Natural killer cell treated with Interleukin-12 subunit alpha and Interleukin-12 subunit beta and Interleukin-15 and Interleukin-18, amount 100 ng/mL, for 72 hours (primary cell): ENCODE results near the gene GRM4. TPM values are rescaled to one million over a fixed set of nuclear protein-coding genes. Genes with fewer than 3 reads are reported as not detected.

Experiments used
- ATAC-seq, 2 donors: fragments of 150-1000 bp; cut with Tn5 transposase in 1 of 2; sonication (Bioruptor Pico), chemical (Tn5 transposase) in 1 of 2; 2 replicates each; pipeline ENCODE4 v1.10.0; 2021
- DNase-seq: peaks from one replicate; pipeline ENCODE4 v3.0.0; 2022; ENCODE audit warnings: low spot score
- H3K27ac Mint-ChIP-seq, 2 donors: 1 replicate in 1 of 2; 2 replicates in 1 of 2; pipeline ENCODE4 v1.8.0; 2022; ENCODE audit warnings: mixed read lengths in 2 of 2, mild to moderate bottlenecking in 1 of 2, moderate library complexity in 1 of 2
- H3K27me3 Mint-ChIP-seq, 2 donors: 1 replicate in 1 of 2; 2 replicates in 1 of 2; pipeline ENCODE4 v1.8.0; 2022; ENCODE audit warnings: mixed read lengths in 2 of 2
- H3K36me3 Mint-ChIP-seq: one replicate; pipeline ENCODE4 v1.8.0; 2022; ENCODE audit warnings: mixed read lengths
- H3K4me1 Mint-ChIP-seq, 2 donors: 1 replicate in 1 of 2; 2 replicates in 1 of 2; pipeline ENCODE4 v1.8.0; 2022; ENCODE audit warnings: low read depth in 2 of 2, mixed read lengths in 2 of 2, mild to moderate bottlenecking in 1 of 2
- H3K4me3 Mint-ChIP-seq: one replicate; pipeline ENCODE4 v1.8.0; 2022; ENCODE audit warnings: mixed read lengths
- H3K9me3 Mint-ChIP-seq: 2 replicates; pipeline ENCODE4 v1.8.0; 2022; ENCODE audit warnings: mixed read lengths
- total RNA-seq, 2 donors: library from RNA; stranded (reverse); gene quantifications; one replicate each; pipeline ENCODE4 v1.2.3, GENCODE V29; 2022

The GRM4 gene
- total RNA-seq, 2 donors from 2014 or later, result not detected

DNA sequence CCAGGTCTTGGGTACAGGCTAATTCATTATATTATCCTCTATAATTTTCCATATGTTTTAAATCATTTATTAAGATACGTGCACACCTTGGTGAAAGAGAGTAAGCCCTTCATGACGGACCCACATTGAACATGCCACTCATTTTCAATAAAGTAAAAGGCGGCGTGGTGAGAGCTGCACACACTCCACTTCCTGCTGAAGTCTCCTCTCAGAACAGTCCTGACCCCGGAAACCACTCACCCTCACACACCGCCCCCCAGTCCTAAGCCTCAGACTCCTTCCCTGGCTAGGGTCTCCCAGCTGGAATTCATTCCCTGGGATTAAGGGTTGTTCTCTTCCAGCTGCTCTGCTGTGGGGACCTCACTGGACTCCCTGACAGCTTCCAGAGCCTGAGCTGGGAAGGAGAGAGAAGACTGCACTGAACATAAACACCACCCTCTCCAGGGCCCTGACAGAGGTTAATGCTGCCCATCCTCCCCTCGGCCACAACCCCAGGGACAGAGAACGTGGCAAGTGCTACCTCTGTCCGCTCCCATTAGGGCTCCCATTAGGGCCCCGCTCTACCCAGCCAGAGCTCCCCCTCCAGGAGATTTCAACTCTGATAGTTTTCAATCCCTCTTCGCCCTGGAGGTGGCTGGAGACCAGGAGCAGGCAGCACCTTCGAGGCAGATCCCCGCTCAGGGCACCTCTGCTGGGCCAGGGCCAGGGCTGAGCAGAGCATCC is 24.8 kb downstream of the GRM4 start:
- no peak overlapping the region for H3K27ac Mint-ChIP-seq
- H3K9me3 Mint-ChIP-seq, result no peaks in the 10 kb centered on the region
- H3K4me1 Mint-ChIP-seq, result no peaks in the 10 kb centered on the region
- DNase-seq (no peak), ATAC-seq (no peak)
- H3K4me3 Mint-ChIP-seq, result no peak overlapping the region
- peaks cover 4 to 15% of the 10 kb centered on the region in 2 donors for H3K27me3 Mint-ChIP-seq
- no peaks in the 10 kb centered on the region for H3K36me3 Mint-ChIP-seq

- Mint-ChIP-seq H3K4me3 (no peak overlapping the region), H3K4me1 (peaks cover 0 to 4% of the 10 kb centered on the region in 2 donors), H3K36me3 (no peaks in the 10 kb centered on the region), H3K9me3 (no peaks in the 10 kb centered on the region), H3K27ac (no peak overlapping the region), H3K27me3 (peaks cover 26 to 35% of the 10 kb centered on the region in 2 donors)
- no peak for DNase-seq
- no peak for ATAC-seq
These were observed 30.0 kb downstream of the GRM4 start for GRCh38 chr6:34115915-34116314.

- Mint-ChIP-seq H3K4me3 (no peak overlapping the region), H3K9me3 (no peaks in the 10 kb centered on the region)
These were observed 30.5 kb downstream of the GRM4 start for GRCh38 chr6:34115403-34115795.

GRCh38 chr6:34114695-34115402 is 31.0 kb downstream of the GRM4 start:
- no peaks in the 10 kb centered on the region for H3K36me3 Mint-ChIP-seq
- no peaks in the 10 kb centered on the region for H3K9me3 Mint-ChIP-seq
- no peak overlapping the region for H3K27ac Mint-ChIP-seq
- H3K4me1 Mint-ChIP-seq, result peaks cover 0 to 4% of the 10 kb centered on the region in 2 donors
- H3K27me3 Mint-ChIP-seq, result peaks cover 27 to 41% of the 10 kb centered on the region in 2 donors
- no peak for DNase-seq
- H3K4me3 Mint-ChIP-seq, result no peak overlapping the region
- ATAC-seq, result no peak

More at GRCh38 chr6:34115403-34115795, 30.5 kb downstream of the GRM4 start:
- Mint-ChIP-seq H3K4me1 (peaks cover 0 to 4% of the 10 kb centered on the region in 2 donors), H3K36me3 (no peaks in the 10 kb centered on the region), H3K27me3 (peaks cover 27 to 41% of the 10 kb centered on the region in 2 donors), H3K27ac (no peak overlapping the region)
- DNase-seq, result no peak
- ATAC-seq, result no peak

DNA sequence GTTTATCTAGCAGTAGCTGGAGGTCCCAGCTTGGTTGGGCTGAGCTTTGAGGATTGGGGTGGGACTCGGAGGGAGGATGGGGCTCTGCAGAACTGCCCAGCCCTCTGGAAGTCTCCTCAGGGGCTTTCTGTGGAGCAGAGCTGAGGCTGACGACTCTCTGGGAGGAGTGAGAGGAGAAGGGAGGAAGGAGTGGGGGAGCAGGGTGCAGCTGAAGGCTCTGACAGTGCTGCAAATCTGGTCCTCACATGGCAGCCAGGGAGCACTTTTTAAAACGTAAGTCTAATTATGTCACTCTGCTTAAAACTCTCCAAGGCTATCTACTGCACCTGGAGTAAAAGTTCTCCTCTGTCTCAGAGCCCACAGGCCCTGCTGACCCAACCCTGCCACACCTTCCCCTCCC is 32.4 kb downstream of the GRM4 start:
- Mint-ChIP-seq H3K4me1 (peaks cover 0 to 4% of the 10 kb centered on the region in 2 donors), H3K27me3 (peaks cover 31 to 41% of the 10 kb centered on the region in 2 donors), H3K9me3 (no peaks in the 10 kb centered on the region), H3K27ac (no peak overlapping the region), H3K36me3 (no peaks in the 10 kb centered on the region), H3K4me3 (no peak overlapping the region)
- no peak for ATAC-seq
- DNase-seq, result no peak

DNA sequence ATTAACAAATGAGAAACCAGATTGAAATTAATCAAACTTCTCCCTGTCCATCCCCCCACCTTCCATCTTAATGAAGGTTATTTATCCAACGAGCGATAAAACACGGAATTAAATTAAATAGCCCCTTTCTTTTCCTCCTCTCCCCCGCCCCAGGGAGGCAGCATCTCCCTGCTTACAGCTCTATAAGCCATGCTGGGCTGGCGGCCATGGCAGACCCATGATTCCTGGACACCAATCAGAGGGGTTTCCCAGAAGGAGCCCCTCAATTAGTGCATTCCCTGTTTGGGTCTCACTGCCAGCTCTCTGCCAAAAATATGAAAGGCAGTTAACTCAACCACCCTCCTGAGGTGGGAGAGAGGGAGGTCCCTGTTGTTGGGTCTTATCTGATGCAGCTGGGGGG is 33.8 kb downstream of the GRM4 start:
- Mint-ChIP-seq H3K27me3 (peaks cover 27 to 35% of the 10 kb centered on the region in 2 donors), H3K4me1 (peaks cover 0 to 4% of the 10 kb centered on the region in 2 donors), H3K36me3 (no peaks in the 10 kb centered on the region), H3K27ac (no peak overlapping the region), H3K4me3 (no peak overlapping the region), H3K9me3 (no peaks in the 10 kb centered on the region)
- DNase-seq (no peak), ATAC-seq (no peak)

- no peaks in the 10 kb centered on the region for H3K9me3 Mint-ChIP-seq
- ATAC-seq (no peak), DNase-seq (no peak)
- H3K27ac Mint-ChIP-seq, result no peak overlapping the region
- H3K4me3 Mint-ChIP-seq, result no peak overlapping the region
- no peaks in the 10 kb centered on the region for H3K36me3 Mint-ChIP-seq
- peaks cover 25 to 31% of the 10 kb centered on the region in 2 donors for H3K27me3 Mint-ChIP-seq
- peaks cover 0 to 4% of the 10 kb centered on the region in 2 donors for H3K4me1 Mint-ChIP-seq
These were observed 35.3 kb downstream of the GRM4 start for GRCh38 chr6:34110610-34111009.

DNA sequence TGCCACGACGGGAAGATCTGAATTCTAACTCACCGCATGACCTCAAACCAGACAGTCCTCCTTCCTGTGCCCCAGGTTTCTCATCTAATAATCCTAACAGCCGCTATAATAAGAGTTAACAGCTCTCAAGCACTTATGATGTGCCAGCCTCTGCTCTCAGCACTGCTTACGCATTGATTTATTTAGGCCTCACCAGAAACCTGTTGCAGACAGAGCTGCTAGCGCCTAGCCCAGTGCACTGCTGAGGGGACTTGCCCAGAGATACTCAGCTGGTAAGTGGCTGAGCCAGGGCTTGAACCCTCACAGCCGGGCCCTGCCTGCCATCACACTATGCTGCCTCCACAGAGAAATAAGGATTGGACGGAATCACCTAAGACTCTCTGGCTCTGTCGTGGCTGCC is 37.7 kb downstream of the GRM4 start:
- DNase-seq, result no peak
- no peak overlapping the region for H3K4me3 Mint-ChIP-seq
- H3K36me3 Mint-ChIP-seq, result no peaks in the 10 kb centered on the region
- ATAC-seq, result no peak
- no peaks in the 10 kb centered on the region for H3K4me1 Mint-ChIP-seq
- H3K9me3 Mint-ChIP-seq, result no peaks in the 10 kb centered on the region
- H3K27ac Mint-ChIP-seq, result no peak overlapping the region
- H3K27me3 Mint-ChIP-seq, result peaks cover 12 to 22% of the 10 kb centered on the region in 2 donors

DNA sequence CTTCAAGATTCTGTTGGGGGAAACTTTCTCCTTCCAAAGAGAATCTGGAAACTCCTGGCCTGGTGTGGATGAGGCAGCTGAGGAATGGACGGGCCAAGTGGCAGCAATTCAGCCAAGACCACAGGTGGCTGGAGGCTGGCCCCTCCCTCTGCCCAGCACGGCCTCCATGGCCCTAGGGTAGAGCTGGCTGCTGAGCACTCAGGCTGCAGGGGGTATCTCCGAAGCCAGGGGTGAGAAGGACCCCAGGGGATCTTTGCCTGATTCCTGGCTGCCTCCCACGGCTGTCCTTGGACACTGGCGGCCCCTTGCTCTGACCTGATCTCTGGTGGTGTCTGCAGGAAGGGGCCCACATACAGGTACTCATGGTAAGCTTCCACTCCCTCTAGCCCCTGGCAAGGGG is 39.0 kb downstream of the GRM4 start:
- Mint-ChIP-seq H3K27ac (no peak overlapping the region), H3K4me3 (no peak overlapping the region), H3K4me1 (no peaks in the 10 kb centered on the region), H3K27me3 (peaks cover 16 to 20% of the 10 kb centered on the region in 2 donors), H3K36me3 (no peaks in the 10 kb centered on the region), H3K9me3 (no peaks in the 10 kb centered on the region)
- ATAC-seq, result no peak
- DNase-seq, result no peak

DNA sequence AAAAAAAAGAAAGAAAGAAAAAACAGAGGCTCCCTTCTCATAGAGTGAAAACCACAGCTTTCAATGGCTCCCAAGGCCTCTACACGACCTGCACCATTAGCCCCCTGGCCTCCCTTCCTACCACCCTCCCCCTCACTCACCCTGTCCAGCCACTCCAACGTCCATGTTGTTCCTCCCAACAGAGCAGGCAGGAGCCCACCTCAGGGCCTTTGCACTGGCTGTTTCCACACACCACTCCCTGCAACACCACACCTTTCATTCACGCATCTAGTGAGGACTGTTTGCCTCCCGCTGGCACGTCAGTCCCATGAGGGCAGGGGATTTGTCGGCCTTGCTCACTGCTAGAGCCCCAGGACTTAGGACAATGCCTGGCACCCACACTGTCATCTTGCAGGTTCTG is 39.5 kb downstream of the GRM4 start:
- H3K4me1 Mint-ChIP-seq, result no peaks in the 10 kb centered on the region
- DNase-seq, result no peak

GRCh38 chr6:34104628-34105027 is 41.3 kb downstream of the GRM4 start:
- Mint-ChIP-seq H3K27me3 (peaks cover 8 to 18% of the 10 kb centered on the region in 2 donors), H3K4me1 (no peaks in the 10 kb centered on the region), H3K9me3 (no peaks in the 10 kb centered on the region), H3K4me3 (no peak overlapping the region), H3K27ac (no peak overlapping the region), H3K36me3 (no peaks in the 10 kb centered on the region)
- ATAC-seq (no peak), DNase-seq (no peak)

More for the DNA sequence above, 39.5 kb downstream of the GRM4 start:
- no peak overlapping the region for H3K4me3 Mint-ChIP-seq
- peaks cover 17 to 19% of the 10 kb centered on the region in 2 donors for H3K27me3 Mint-ChIP-seq
- H3K36me3 Mint-ChIP-seq, result no peaks in the 10 kb centered on the region
- no peak overlapping the region for H3K27ac Mint-ChIP-seq
- H3K9me3 Mint-ChIP-seq, result no peaks in the 10 kb centered on the region
- no peak for ATAC-seq

DNA sequence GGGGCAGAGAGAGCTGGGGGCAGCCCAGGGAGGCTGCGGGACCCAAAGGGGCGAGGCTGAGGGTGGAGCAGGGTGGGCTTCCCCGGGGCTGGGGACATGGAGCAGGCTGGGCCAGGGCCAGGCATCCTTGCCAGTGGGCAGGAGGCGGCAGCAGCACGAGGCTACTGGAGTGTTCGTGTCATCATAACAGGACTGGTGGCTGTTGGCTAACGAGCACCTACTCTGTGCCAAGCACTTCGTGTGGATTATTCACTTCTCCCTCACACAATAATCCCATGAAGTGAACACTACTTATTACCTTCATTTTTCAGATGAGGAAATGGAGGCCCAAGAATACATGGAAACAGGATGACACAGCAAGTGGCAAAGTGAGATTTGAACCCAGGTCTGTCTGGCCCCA is 41.7 kb downstream of the GRM4 start:
- no peak overlapping the region for H3K4me3 Mint-ChIP-seq
- H3K27me3 Mint-ChIP-seq, result peaks cover 8 to 18% of the 10 kb centered on the region in 2 donors
- no peak overlapping the region for H3K27ac Mint-ChIP-seq
- DNase-seq (no peak), ATAC-seq (no peak)
- no peaks in the 10 kb centered on the region for H3K36me3 Mint-ChIP-seq
- no peaks in the 10 kb centered on the region for H3K4me1 Mint-ChIP-seq
- no peaks in the 10 kb centered on the region for H3K9me3 Mint-ChIP-seq

- Mint-ChIP-seq H3K27me3 (peaks cover 8 to 14% of the 10 kb centered on the region in 2 donors), H3K4me1 (no peaks in the 10 kb centered on the region), H3K36me3 (no peaks in the 10 kb centered on the region), H3K9me3 (no peaks in the 10 kb centered on the region), H3K4me3 (no peak overlapping the region), H3K27ac (no peak overlapping the region)
- ATAC-seq (no peak), DNase-seq (no peak)
These were observed 42.6 kb downstream of the GRM4 start for GRCh38 chr6:34103321-34103720.

DNA sequence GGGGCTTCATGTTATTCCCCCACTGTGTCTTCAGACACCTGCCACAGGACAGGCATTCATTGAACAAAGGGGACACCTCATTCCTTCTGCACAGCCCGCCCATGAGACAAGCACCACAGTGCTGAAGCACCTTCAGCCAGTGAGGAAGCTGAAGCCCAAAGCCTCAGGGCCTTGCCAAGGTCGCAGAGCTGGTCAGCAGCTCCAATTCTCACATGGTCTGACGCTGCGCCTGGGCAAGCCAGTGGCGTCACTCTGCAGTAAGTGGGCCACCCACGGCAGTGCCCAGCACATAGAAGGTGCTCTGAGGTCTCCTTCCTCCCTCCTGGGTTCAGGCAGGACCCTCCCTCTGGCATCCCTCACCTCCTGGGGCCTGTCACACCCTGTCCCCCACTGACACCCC is 43.2 kb downstream of the GRM4 start:
- no peak overlapping the region for H3K27ac Mint-ChIP-seq
- H3K4me1 Mint-ChIP-seq, result no peaks in the 10 kb centered on the region
- H3K27me3 Mint-ChIP-seq, result peaks cover 8 to 14% of the 10 kb centered on the region in 2 donors
- no peak for ATAC-seq
- no peak for DNase-seq
- H3K36me3 Mint-ChIP-seq, result no peaks in the 10 kb centered on the region
- no peaks in the 10 kb centered on the region for H3K9me3 Mint-ChIP-seq
- H3K4me3 Mint-ChIP-seq, result no peak overlapping the region
